Measurements from ENCODE around the gene NKAIN2.
A peak's percentile ranks its signal among the peaks of the same experiment; 100 is the strongest.

NKAIN2 gene

DNA sequence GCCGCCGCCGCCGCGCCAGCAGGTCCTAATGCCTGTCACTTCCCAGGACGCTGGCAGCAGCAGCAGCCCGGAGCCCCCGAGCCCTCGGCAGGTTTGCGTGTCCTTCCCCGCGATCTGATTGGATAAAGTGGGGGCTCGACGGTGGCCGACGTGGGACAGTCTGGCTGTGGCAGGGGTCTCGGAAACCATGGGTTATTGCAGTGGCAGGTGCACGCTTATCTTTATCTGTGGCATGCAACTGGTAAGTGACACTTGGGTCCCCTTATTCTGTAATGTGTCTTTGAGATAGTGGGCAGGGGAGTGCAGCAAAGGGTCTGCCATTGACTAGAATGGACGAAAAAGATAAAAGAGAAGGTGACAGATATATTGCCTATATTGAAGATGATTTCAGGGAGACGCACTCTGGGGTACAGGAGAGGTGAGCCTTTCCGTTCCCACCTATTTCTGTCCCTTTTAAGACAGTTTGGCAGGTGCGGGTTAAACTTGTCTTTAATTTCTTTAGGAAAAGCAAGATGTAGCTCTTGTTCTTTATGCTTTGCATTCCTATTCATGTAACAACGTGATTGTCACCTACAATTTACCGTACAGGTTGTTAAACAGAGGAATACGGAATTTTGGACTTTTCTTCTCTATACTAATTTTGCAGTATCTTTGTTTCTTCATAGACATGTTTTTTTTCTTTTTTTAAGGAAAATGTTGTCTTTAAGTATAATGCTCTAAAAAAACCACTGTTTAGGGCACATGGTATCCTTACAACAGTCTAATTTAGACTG, 535 bp downstream of the NKAIN2 start (continued):
- TF ChIP-seq ZNF548 (tag by site-specific recombination; IDR thresholded peaks at IDR 0.05), result no peak
- TF ChIP-seq ZNF621 (tag by site-specific recombination; IDR thresholded peaks at IDR 0.05), result no peak
- TF ChIP-seq ZNF514 (tag by site-specific recombination; IDR thresholded peaks at IDR 0.05), result no peak
- TF ChIP-seq ZNF2 (tag by site-specific recombination; IDR thresholded peaks at IDR 0.05), result peak; percentile 44; the same call in 1 of the 2 replicates
- TF ChIP-seq, protein P1, sequence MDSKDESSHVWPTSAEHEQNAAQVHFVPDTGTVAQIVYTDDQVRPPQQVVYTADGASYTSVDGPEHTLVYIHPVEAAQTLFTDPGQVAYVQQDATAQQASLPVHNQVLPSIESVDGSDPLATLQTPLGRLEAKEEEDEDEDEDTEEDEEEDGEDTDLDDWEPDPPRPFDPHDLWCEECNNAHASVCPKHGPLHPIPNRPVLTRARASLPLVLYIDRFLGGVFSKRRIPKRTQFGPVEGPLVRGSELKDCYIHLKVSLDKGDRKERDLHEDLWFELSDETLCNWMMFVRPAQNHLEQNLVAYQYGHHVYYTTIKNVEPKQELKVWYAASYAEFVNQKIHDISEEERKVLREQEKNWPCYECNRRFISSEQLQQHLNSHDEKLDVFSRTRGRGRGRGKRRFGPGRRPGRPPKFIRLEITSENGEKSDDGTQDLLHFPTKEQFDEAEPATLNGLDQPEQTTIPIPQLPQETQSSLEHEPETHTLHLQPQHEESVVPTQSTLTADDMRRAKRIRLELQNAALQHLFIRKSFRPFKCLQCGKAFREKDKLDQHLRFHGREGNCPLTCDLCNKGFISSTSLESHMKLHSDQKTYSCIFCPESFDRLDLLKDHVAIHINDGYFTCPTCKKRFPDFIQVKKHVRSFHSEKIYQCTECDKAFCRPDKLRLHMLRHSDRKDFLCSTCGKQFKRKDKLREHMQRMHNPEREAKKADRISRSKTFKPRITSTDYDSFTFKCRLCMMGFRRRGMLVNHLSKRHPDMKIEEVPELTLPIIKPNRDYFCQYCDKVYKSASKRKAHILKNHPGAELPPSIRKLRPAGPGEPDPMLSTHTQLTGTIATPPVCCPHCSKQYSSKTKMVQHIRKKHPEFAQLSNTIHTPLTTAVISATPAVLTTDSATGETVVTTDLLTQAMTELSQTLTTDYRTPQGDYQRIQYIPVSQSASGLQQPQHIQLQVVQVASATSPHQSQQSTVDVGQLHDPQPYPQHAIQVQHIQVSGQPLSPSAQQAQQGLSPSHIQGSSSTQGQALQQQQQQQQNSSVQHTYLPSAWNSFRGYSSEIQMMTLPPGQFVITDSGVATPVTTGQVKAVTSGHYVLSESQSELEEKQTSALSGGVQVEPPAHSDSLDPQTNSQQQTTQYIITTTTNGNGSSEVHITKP (tag by site-specific recombination; IDR thresholded peaks at IDR 0.05), result peak; percentile 57; the same call in 1 of the 2 replicates
- TF ChIP-seq ZNF426 (tag by site-specific recombination; IDR thresholded peaks at IDR 0.05), result no peak
- TF ChIP-seq ZNF19 (tag by site-specific recombination; IDR thresholded peaks at IDR 0.05; ENCODE audit: low read depth), result no peak
- TF ChIP-seq PRDM1 (tag by site-specific recombination; IDR thresholded peaks at IDR 0.05), result no peak
- no peak for TF ChIP-seq GLIS1 (tag by site-specific recombination; IDR thresholded peaks at IDR 0.05)
- no peak for TF ChIP-seq SALL2 (tag by site-specific recombination; IDR thresholded peaks at IDR 0.05; ENCODE audit: borderline replicate concordance)
- TF ChIP-seq ZXDB (tag by site-specific recombination; IDR thresholded peaks at IDR 0.05), result peak; percentile 79
- TF ChIP-seq ZNF624 (tag by site-specific recombination; IDR thresholded peaks at IDR 0.05), result no peak
- TF ChIP-seq MEIS1 (CRISPR knock-in tag; IDR thresholded peaks at IDR 0.05; ENCODE audit: borderline replicate concordance), result no peak
- TF ChIP-seq, protein P2, sequence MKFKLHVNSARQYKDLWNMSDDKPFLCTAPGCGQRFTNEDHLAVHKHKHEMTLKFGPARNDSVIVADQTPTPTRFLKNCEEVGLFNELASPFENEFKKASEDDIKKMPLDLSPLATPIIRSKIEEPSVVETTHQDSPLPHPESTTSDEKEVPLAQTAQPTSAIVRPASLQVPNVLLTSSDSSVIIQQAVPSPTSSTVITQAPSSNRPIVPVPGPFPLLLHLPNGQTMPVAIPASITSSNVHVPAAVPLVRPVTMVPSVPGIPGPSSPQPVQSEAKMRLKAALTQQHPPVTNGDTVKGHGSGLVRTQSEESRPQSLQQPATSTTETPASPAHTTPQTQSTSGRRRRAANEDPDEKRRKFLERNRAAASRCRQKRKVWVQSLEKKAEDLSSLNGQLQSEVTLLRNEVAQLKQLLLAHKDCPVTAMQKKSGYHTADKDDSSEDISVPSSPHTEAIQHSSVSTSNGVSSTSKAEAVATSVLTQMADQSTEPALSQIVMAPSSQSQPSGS (tag by site-specific recombination; IDR thresholded peaks at IDR 0.05; ENCODE audit: low read depth), result no peak
- peak; percentile 54; the same call in 1 of the 2 replicates for TF ChIP-seq ZNF501 (tag by site-specific recombination; IDR thresholded peaks at IDR 0.05)
- TF ChIP-seq ZNF670 (tag by site-specific recombination; IDR thresholded peaks at IDR 0.05; ENCODE audit: low read depth), result no peak
- no peak for TF ChIP-seq ZNF175 (tag by site-specific recombination; IDR thresholded peaks at IDR 0.05)
- TF ChIP-seq TCF7L2 (IDR thresholded peaks at IDR 0.05; ENCODE audit: borderline replicate concordance, low read depth, low read length), result no peak
- TF ChIP-seq ZNF791 (tag by site-specific recombination; IDR thresholded peaks at IDR 0.05), result no peak
- no peak for TF ChIP-seq ZNF302 (tag by site-specific recombination; IDR thresholded peaks at IDR 0.05; ENCODE audit: low read depth)
- TF ChIP-seq, protein P3, sequence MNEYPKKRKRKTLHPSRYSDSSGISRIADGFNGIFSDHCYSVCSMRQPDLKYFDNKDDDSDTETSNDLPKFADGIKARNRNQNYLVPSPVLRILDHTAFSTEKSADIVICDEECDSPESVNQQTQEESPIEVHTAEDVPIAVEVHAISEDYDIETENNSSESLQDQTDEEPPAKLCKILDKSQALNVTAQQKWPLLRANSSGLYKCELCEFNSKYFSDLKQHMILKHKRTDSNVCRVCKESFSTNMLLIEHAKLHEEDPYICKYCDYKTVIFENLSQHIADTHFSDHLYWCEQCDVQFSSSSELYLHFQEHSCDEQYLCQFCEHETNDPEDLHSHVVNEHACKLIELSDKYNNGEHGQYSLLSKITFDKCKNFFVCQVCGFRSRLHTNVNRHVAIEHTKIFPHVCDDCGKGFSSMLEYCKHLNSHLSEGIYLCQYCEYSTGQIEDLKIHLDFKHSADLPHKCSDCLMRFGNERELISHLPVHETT (tag by site-specific recombination; IDR thresholded peaks at IDR 0.05), result no peak
- no peak for TF ChIP-seq ZNF157 (tag by site-specific recombination; IDR thresholded peaks at IDR 0.05)
- no peak for TF ChIP-seq ZNF404 (tag by site-specific recombination; IDR thresholded peaks at IDR 0.05)
- TF ChIP-seq, protein P4, sequence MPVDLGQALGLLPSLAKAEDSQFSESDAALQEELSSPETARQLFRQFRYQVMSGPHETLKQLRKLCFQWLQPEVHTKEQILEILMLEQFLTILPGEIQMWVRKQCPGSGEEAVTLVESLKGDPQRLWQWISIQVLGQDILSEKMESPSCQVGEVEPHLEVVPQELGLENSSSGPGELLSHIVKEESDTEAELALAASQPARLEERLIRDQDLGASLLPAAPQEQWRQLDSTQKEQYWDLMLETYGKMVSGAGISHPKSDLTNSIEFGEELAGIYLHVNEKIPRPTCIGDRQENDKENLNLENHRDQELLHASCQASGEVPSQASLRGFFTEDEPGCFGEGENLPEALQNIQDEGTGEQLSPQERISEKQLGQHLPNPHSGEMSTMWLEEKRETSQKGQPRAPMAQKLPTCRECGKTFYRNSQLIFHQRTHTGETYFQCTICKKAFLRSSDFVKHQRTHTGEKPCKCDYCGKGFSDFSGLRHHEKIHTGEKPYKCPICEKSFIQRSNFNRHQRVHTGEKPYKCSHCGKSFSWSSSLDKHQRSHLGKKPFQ (tag by site-specific recombination; IDR thresholded peaks at IDR 0.05), result no peak
- TF ChIP-seq, protein P5, sequence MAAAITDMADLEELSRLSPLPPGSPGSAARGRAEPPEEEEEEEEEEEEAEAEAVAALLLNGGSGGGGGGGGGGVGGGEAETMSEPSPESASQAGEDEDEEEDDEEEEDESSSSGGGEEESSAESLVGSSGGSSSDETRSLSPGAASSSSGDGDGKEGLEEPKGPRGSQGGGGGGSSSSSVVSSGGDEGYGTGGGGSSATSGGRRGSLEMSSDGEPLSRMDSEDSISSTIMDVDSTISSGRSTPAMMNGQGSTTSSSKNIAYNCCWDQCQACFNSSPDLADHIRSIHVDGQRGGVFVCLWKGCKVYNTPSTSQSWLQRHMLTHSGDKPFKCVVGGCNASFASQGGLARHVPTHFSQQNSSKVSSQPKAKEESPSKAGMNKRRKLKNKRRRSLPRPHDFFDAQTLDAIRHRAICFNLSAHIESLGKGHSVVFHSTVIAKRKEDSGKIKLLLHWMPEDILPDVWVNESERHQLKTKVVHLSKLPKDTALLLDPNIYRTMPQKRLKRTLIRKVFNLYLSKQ (tag by site-specific recombination; IDR thresholded peaks at IDR 0.05; ENCODE audit: borderline replicate concordance), result no peak
- no peak; the same call in 1 of the 2 replicates for TF ChIP-seq HOXC10 (CRISPR knock-in tag; IDR thresholded peaks at IDR 0.05)
- TF ChIP-seq RBAK (tag by site-specific recombination; IDR thresholded peaks at IDR 0.05), result no peak
- no peak for TF ChIP-seq ZNF37A (tag by site-specific recombination; IDR thresholded peaks at IDR 0.05)
- peak; percentile 72 for TF ChIP-seq ZSCAN30 (tag by site-specific recombination; IDR thresholded peaks at IDR 0.05)
- no peak for TF ChIP-seq BCL11B (tag by site-specific recombination; IDR thresholded peaks at IDR 0.05; ENCODE audit: low read depth)
- no peak for TF ChIP-seq ZNF214 (tag by site-specific recombination; IDR thresholded peaks at IDR 0.05; ENCODE audit: borderline replicate concordance)
- no peak; the same call in 1 of the 2 replicates for TF ChIP-seq ZBTB8A (tag by site-specific recombination; IDR thresholded peaks at IDR 0.05)
